ENCODE data around the gene GCDH. TPM values are rescaled to one million over a fixed set of nuclear protein-coding genes. Genes with fewer than 3 reads are reported as not detected.
A peak's percentile ranks its signal among the peaks of the same experiment; 100 is the strongest.

The GCDH gene
- total RNA-seq, 2 donors from 2014 or later = 58.1 to 62.9 TPM

DNA sequence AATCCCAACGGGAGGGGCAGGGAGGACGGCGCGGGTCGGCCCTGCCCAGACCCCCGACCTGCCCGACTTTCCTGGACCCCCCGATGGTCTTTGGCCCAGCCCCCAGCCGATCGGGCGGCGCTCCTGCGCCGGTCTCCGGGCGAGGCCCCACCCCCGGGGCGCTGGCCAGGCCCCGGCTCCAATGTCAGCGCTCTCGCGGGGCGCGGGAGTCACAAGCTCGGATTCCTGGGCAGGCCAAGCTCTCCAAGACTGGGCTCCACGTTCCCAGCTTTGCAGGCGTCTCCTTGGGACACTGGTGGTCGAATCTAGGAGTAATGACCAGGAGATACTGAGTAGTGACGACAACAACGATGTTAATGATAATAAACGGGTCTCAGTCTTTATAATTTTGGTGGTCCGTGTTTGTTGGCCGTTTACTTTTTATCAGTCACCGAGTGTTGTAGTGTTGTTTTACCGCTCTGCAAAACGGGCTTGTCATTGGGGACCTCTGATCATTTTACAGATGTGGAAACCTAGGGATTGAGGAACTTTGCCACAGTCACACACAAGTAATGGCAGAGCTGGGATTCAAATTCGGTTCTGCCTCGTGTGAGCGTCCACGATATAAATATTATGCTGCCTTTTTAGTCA, 55.2 kb downstream of the GCDH start:
- Mint-ChIP-seq H3K9me3 (no peaks in the 10 kb centered on the region), H3K36me3 (ENCODE audit: low read depth) (peaks cover 73% of the 10 kb centered on the region), H3K4me3 (peak overlapping the region; percentile 85), H3K27ac (peak overlapping the region; percentile 97), H3K27me3 (ENCODE audit: insufficient read depth) (no peaks in the 10 kb centered on the region), H3K4me1 (peaks cover 10% of the 10 kb centered on the region)
- Histone ChIP-seq H3K27ac (ENCODE audit: low read depth, low read length) (peak overlapping the region; percentile 97), H3K9ac (ENCODE audit: extremely low read depth, low read length, poor library complexity, severe bottlenecking) (peak overlapping the region; percentile 84), H3K36me3 (ENCODE audit: control insufficient read depth, insufficient read depth, low read length) (peaks cover 69% of the 10 kb centered on the region), H3K4me1 (ENCODE audit: control insufficient read depth, insufficient read depth, low read length) (no peaks in the 10 kb centered on the region), H3K27me3 (ENCODE audit: control insufficient read depth, insufficient read depth, low read length, poor library complexity, severe bottlenecking) (no peaks in the 10 kb centered on the region), H3K4me3 (ENCODE audit: low read length) (peak overlapping the region; percentile 84), H3K9me3 (ENCODE audit: control insufficient read depth, low read length) (no peaks in the 10 kb centered on the region)
- WGBS, 2 experiments (ENCODE audit: insufficient coverage in 1 of 2, insufficient read length in 1 of 2) = 0 to 1% methylated on average over 28 to 40 of the region's 40 CpGs
- TF ChIP-seq, protein P1, sequence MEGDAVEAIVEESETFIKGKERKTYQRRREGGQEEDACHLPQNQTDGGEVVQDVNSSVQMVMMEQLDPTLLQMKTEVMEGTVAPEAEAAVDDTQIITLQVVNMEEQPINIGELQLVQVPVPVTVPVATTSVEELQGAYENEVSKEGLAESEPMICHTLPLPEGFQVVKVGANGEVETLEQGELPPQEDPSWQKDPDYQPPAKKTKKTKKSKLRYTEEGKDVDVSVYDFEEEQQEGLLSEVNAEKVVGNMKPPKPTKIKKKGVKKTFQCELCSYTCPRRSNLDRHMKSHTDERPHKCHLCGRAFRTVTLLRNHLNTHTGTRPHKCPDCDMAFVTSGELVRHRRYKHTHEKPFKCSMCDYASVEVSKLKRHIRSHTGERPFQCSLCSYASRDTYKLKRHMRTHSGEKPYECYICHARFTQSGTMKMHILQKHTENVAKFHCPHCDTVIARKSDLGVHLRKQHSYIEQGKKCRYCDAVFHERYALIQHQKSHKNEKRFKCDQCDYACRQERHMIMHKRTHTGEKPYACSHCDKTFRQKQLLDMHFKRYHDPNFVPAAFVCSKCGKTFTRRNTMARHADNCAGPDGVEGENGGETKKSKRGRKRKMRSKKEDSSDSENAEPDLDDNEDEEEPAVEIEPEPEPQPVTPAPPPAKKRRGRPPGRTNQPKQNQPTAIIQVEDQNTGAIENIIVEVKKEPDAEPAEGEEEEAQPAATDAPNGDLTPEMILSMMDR (conservative IDR thresholded peaks at IDR 0.05) = no peak
- DNase-seq = peak; percentile 96

DNA sequence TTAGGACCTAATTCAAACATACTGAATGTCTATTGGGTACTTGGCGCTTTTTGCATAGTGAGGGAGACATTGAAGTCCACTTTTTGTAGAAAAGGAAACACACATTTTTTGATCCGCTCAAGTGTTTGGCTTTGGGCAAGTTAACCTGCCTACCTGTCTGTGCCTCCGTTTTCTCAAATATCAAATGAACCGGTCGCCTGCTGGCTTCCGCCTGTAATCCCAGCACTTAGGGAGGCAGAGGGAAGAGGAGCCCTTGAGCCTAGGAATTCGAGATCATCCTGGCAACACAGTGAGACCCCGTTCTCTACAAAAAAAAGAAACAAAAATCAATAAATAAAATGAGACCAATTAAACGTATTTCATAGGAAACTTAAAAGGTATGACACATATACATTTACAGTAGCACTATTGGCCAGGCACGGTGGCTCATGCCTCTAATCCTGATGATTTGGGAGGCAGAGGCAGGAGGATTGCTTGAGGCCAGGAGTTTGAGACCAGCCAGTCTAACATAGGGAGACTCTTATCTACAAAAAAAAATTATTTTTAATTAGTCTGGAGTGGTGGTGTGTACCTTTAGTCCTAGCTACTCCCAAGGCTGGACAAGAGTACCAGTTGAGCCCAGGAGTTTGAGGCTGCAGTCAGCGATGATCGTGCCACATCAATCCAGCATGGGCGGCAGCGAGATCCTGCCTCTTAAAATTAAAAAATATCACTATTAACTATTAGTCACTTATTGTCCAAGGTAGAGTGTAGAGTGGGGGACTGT, 56.0 kb downstream of the GCDH start:
- Histone ChIP-seq H3K27me3 (ENCODE audit: control insufficient read depth, insufficient read depth, low read length, poor library complexity, severe bottlenecking) (no peaks in the 10 kb centered on the region), H3K36me3 (ENCODE audit: control insufficient read depth, insufficient read depth, low read length) (peaks cover 69% of the 10 kb centered on the region), H3K4me3 (ENCODE audit: low read length) (peak overlapping the region; percentile 84), H3K4me1 (ENCODE audit: control insufficient read depth, insufficient read depth, low read length) (no peaks in the 10 kb centered on the region), H3K9ac (ENCODE audit: extremely low read depth, low read length, poor library complexity, severe bottlenecking) (peak overlapping the region; percentile 84), H3K9me3 (ENCODE audit: control insufficient read depth, low read length) (no peaks in the 10 kb centered on the region), H3K27ac (ENCODE audit: low read depth, low read length) (peak overlapping the region; percentile 97)
- Mint-ChIP-seq H3K27me3 (ENCODE audit: insufficient read depth) (no peaks in the 10 kb centered on the region), H3K4me3 (peak overlapping the region; percentile 85), H3K9me3 (no peaks in the 10 kb centered on the region), H3K36me3 (ENCODE audit: low read depth) (peaks cover 73% of the 10 kb centered on the region), H3K4me1 (peaks cover 10% of the 10 kb centered on the region), H3K27ac (peak overlapping the region; percentile 97)
- no peak for DNase-seq
- 47 to 55% methylated on average over 6 to 12 of the region's 14 CpGs for WGBS, 2 experiments (ENCODE audit: insufficient coverage in 1 of 2, insufficient read length in 1 of 2)
- TF ChIP-seq, protein P1 (conservative IDR thresholded peaks at IDR 0.05) = no peak

DNA sequence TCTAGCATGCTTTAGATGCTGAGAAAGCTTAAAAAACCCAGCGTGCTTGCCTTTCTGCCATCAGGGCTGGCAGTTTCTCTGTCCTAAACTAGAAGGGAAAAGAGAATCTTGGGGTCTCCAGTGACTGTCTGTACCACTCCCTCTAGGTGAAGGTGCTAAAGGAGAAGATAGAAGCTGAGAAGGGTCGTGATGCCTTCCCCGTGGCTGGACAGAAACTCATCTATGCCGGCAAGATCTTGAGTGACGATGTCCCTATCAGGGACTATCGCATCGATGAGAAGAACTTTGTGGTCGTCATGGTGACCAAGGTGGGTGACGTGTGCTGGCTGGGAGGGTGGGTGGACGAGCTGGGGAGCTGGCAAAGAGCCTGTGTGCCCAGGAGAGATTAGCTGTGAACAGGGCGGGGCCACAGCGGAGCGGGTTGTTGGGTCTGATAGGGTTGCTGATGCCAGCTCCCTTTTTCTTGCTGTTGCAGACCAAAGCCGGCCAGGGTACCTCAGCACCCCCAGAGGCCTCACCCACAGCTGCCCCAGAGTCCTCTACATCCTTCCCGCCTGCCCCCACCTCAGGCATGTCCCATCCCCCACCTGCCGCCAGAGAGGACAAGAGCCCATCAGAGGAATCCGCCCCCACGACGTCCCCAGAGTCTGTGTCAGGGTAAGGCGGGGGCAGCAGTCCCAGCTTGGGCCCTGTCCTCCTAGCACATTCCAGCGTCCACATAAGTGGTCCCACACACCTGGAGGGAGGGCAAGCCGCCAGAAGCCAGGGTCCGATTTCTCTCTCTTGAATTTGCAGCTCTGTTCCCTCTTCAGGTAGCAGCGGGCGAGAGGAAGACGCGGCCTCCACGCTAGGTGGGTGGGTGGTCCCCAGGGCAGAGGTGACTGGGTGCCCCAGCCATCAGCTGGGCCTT, 57.0 kb downstream of the GCDH start:
- Mint-ChIP-seq H3K4me1 (peaks cover 8% of the 10 kb centered on the region), H3K9me3 (no peaks in the 10 kb centered on the region), H3K36me3 (ENCODE audit: low read depth) (peaks cover 69% of the 10 kb centered on the region), H3K27me3 (ENCODE audit: insufficient read depth) (no peaks in the 10 kb centered on the region), H3K27ac (peak overlapping the region; percentile 35), H3K4me3 (no peak overlapping the region)
- DNase-seq = no peak
- Histone ChIP-seq H3K4me1 (ENCODE audit: control insufficient read depth, insufficient read depth, low read length) (no peaks in the 10 kb centered on the region), H3K9ac (ENCODE audit: extremely low read depth, low read length, poor library complexity, severe bottlenecking) (no peak overlapping the region), H3K36me3 (ENCODE audit: control insufficient read depth, insufficient read depth, low read length) (peaks cover 60% of the 10 kb centered on the region), H3K9me3 (ENCODE audit: control insufficient read depth, low read length) (no peaks in the 10 kb centered on the region), H3K4me3 (ENCODE audit: low read length) (peak overlapping the region; percentile 84), H3K27me3 (ENCODE audit: control insufficient read depth, insufficient read depth, low read length, poor library complexity, severe bottlenecking) (no peaks in the 10 kb centered on the region), H3K27ac (ENCODE audit: low read depth, low read length) (no peak overlapping the region)
- TF ChIP-seq, protein P1 (conservative IDR thresholded peaks at IDR 0.05) = no peak
- 92 to 95% methylated on average over 15 to 28 of the region's 28 CpGs for WGBS, 2 experiments (ENCODE audit: insufficient coverage in 1 of 2, insufficient read length in 1 of 2)
